M059J (cell line): Measurements from ENCODE around the gene ACTR2. TPM values are rescaled to one million over a fixed set of nuclear protein-coding genes. Genes with fewer than 3 reads are reported as not detected.

ENCODE experiments used
- DNase-seq: peaks from one replicate; pipeline ENCODE4 v3.0.0-alpha.2; 2012; ENCODE audit warnings: low read depth
- total RNA-seq: library from RNA; depleted of rRNA; stranded (reverse); fragments of >200 nt; shearing (Covaris generic); gene quantifications from 2 replicates; pipeline ENCODE4 v1.2.3, GENCODE V29; 2014

Gene ACTR2
- total RNA-seq, 1 experiment from 2014 or later: 90.8 TPM

GRCh38 chr2:65278531-65278981, 50.9 kb downstream of the ACTR2 start:
- peak; percentile 71 for DNase-seq

- DNase-seq: no peak
Observed at GRCh38 chr2:65279756-65280155, 52.1 kb downstream of the ACTR2 start.

GRCh38 chr2:65281627-65282351, 54.2 kb downstream of the ACTR2 start:
- no peak for DNase-seq

- no peak for DNase-seq
Observed at GRCh38 chr2:65282477-65283053, 54.9 kb downstream of the ACTR2 start.

- DNase-seq: no peak
Observed at GRCh38 chr2:65287364-65287763, 59.7 kb downstream of the ACTR2 start.

- DNase-seq: no peak
Observed at GRCh38 chr2:65291216-65292105, 63.8 kb downstream of the ACTR2 start.

GRCh38 chr2:65292106-65292400, 64.4 kb downstream of the ACTR2 start:
- DNase-seq: no peak

GRCh38 chr2:65292461-65293011, 64.9 kb downstream of the ACTR2 start:
- DNase-seq: no peak

- no peak for DNase-seq
Observed at GRCh38 chr2:65293376-65293775, 65.7 kb downstream of the ACTR2 start.

- DNase-seq: no peak
Observed at GRCh38 chr2:65294136-65294535, 66.5 kb downstream of the ACTR2 start.

GRCh38 chr2:65294701-65295100, 67.1 kb downstream of the ACTR2 start:
- no peak for DNase-seq

- no peak for DNase-seq
Observed at GRCh38 chr2:65296971-65297370, 69.3 kb downstream of the ACTR2 start.

GRCh38 chr2:65297544-65297943, 69.9 kb downstream of the ACTR2 start:
- no peak for DNase-seq

GRCh38 chr2:65298089-65298488, 70.5 kb downstream of the ACTR2 start:
- no peak for DNase-seq

- peak; percentile 80 for DNase-seq
Observed at GRCh38 chr2:65299246-65299645, 71.6 kb downstream of the ACTR2 start.

- peak; percentile 66 for DNase-seq
Observed at GRCh38 chr2:65300134-65300760, 72.6 kb downstream of the ACTR2 start.

- DNase-seq: peak; percentile 67
Observed at GRCh38 chr2:65300761-65301711, 73.4 kb downstream of the ACTR2 start.

GRCh38 chr2:65305934-65306333, 78.3 kb downstream of the ACTR2 start:
- no peak for DNase-seq

- no peak for DNase-seq
Observed at GRCh38 chr2:65309699-65310098, 82.1 kb downstream of the ACTR2 start.

- no peak for DNase-seq
Observed at GRCh38 chr2:65311049-65311448, 83.4 kb downstream of the ACTR2 start.

GRCh38 chr2:65311596-65311995, 84.0 kb downstream of the ACTR2 start:
- DNase-seq: no peak
